A673 (cell line): ENCODE measurements around the gene ALDH1L2. TPM values are rescaled to one million over a fixed set of nuclear protein-coding genes. Genes with fewer than 3 reads are reported as not detected.

ENCODE experiments used
- BruUV-seq: library from RNA; stranded (reverse); fragments of 400-500 nt; replicated peaks from 2 replicates; lab custom pipeline; 2021; lab: Mats Ljungman, UMichigan
- CTCF ChIA-PET: fragments of 300-600 bp; sonication (Branson Sonifier 250); formaldehyde crosslinking; loops from one replicate; lab custom pipeline; 2022; ENCODE audit warnings: antibody characterized with exemption; lab: Charles Lee
- POLR2A ChIA-PET: fragments of 300-600 bp; sonication (Branson Sonifier 250); formaldehyde crosslinking; loops from one replicate; lab custom pipeline; 2022; ENCODE audit warnings: antibody characterized with exemption; ENCODE audit not compliant: low non-redundant PET; lab: Charles Lee
- DNase-seq: peaks from one replicate; pipeline ENCODE4 v3.0.0-alpha.2; 2015; ENCODE audit warnings: low spot score
- H3K27ac ChIP-seq: fragments of 200-600 bp; sonication (generic); 2 replicates; pipeline ENCODE4 v1.5.1; 2016; ENCODE audit warnings: mixed run types, low read depth, mild to moderate bottlenecking, mixed read lengths, antibody characterized with exemption, low read length; ENCODE audit not compliant: poor library complexity, severe bottlenecking
- H3K27me3 ChIP-seq: fragments of 200-600 bp; sonication (generic); replicated peaks from 2 replicates; pipeline ENCODE4 v1.6.1; 2017; ENCODE audit warnings: mixed run types, low read depth, mild to moderate bottlenecking, mixed read lengths, antibody characterized with exemption, low read length; ENCODE audit not compliant: insufficient read depth, poor library complexity
- H3K36me3 ChIP-seq: fragments of 200-600 bp; sonication (generic); 2 replicates; pipeline ENCODE4 v1.6.1; 2016; ENCODE audit warnings: mixed run types, mild to moderate bottlenecking, mixed read lengths, antibody characterized with exemption, low read length; ENCODE audit not compliant: insufficient read depth, poor library complexity, severe bottlenecking
- H3K4me1 ChIP-seq: fragments of 200-600 bp; sonication (generic); 2 replicates; pipeline ENCODE4 v1.6.1; 2017; ENCODE audit warnings: mixed run types, mild to moderate bottlenecking, mixed read lengths, antibody characterized with exemption, low read length; ENCODE audit not compliant: insufficient read depth, poor library complexity, severe bottlenecking
- H3K4me3 ChIP-seq: fragments of 200-600 bp; sonication (generic); 2 replicates; pipeline ENCODE4 v1.5.1; 2016; ENCODE audit warnings: low read depth, mixed run types, mild to moderate bottlenecking, mixed read lengths, low read length; ENCODE audit not compliant: poor library complexity, severe bottlenecking
- H3K9me3 ChIP-seq: fragments of 200-600 bp; sonication (generic); 2 replicates; pipeline ENCODE4 v1.6.1; 2016; ENCODE audit warnings: mixed run types, low read depth, mild to moderate bottlenecking, mixed read lengths, antibody characterized with exemption, low read length; ENCODE audit not compliant: poor library complexity, severe bottlenecking
- CTCF ChIP-seq: fragments of 300-800, 200-600 bp; sonication (generic); conservative IDR thresholded peaks from 2 replicates; pipeline ENCODE4 v1.5.1; 2017; ENCODE audit warnings: low read depth, mild to moderate bottlenecking, antibody characterized with exemption, low read length, moderate library complexity, mixed read lengths
- EZH2 ChIP-seq: fragments of 200-600 bp; sonication (generic); IDR thresholded peaks from 2 replicates; pipeline ENCODE4 v1.6.1; 2017; ENCODE audit warnings: borderline replicate concordance, low read depth, mild to moderate bottlenecking, mixed read lengths, antibody characterized with exemption, low read length; ENCODE audit not compliant: poor library complexity, severe bottlenecking
- intact Hi-C: fragments of 100-400 bp; cut with micrococcal nuclease; formaldehyde crosslinking; loops from one replicate; pipeline ENCODE4 v1.10.0; 2022; ENCODE audit not compliant: unreplicated experiment
- total RNA-seq: library from RNA; stranded (reverse); gene quantifications from 2 replicates; pipeline ENCODE4 v1.2.3, GENCODE V29; 2021

The ALDH1L2 gene
- total RNA-seq, 1 experiment from 2014 or later: 3.4 TPM

- intact Hi-C loops: loop anchor here (5.0 kb wide), 1 partner anchor 722 kb away; no protein-coding TSS in a partner anchor
- Histone ChIP-seq H3K27me3 (no peaks in the 10 kb centered on the region), H3K9me3 (no peaks in the 10 kb centered on the region), H3K36me3 (no peaks in the 10 kb centered on the region), H3K4me3 (no peak overlapping the region), H3K4me1 (peaks cover 6% of the 10 kb centered on the region), H3K27ac (no peak overlapping the region)
- ChIA-PET CTCF (no interaction called here), POLR2A (no interaction called here)
- BruUV-seq: no TSS peak
- TF ChIP-seq EZH2: no peak
- no peak for TF ChIP-seq CTCF
- no peak for DNase-seq
Measured at GRCh38 chr12:105104762-105105161, 20.5 kb upstream of the ALDH1L2 start.

- Histone ChIP-seq H3K4me3 (no peak overlapping the region), H3K9me3 (no peaks in the 10 kb centered on the region), H3K27me3 (no peaks in the 10 kb centered on the region), H3K4me1 (no peaks in the 10 kb centered on the region), H3K27ac (no peak overlapping the region), H3K36me3 (no peaks in the 10 kb centered on the region)
- intact Hi-C loops: loop anchor here (5.0 kb wide), 1 partner anchor 720 kb away; no protein-coding TSS in a partner anchor
- TF ChIP-seq CTCF (no peak), EZH2 (no peak)
- ChIA-PET POLR2A (no interaction called here), CTCF (interaction anchor here (0.6 kb wide), 1 partner anchor 781 kb away, joined by 3 read pairs; no protein-coding TSS in a partner anchor)
- BruUV-seq: no TSS peak
- no peak for DNase-seq
Measured at GRCh38 chr12:105102673-105103072, 18.4 kb upstream of the ALDH1L2 start.

- no peaks in the 10 kb centered on the region for H3K36me3 ChIP-seq
- H3K4me1 ChIP-seq: no peaks in the 10 kb centered on the region
- intact Hi-C loops: loop anchor here (5.0 kb wide), 1 partner anchor 719 kb away; no protein-coding TSS in a partner anchor
- BruUV-seq: no TSS peak
- TF ChIP-seq CTCF (peak; percentile 40; the same call in 1 of the 2 replicates), EZH2 (no peak)
- CTCF ChIA-PET: no interaction called here
- POLR2A ChIA-PET: no interaction called here
- no peak overlapping the region for H3K4me3 ChIP-seq
- H3K27ac ChIP-seq: no peak overlapping the region
- no peaks in the 10 kb centered on the region for H3K27me3 ChIP-seq
- no peak for DNase-seq
- no peaks in the 10 kb centered on the region for H3K9me3 ChIP-seq
Measured at GRCh38 chr12:105100998-105101397, 16.7 kb upstream of the ALDH1L2 start.
